Esophagus squamous epithelium (tissue), 5 donors: Measurements from ENCODE around the gene KCNB1. TPM values are rescaled to one million over a fixed set of nuclear protein-coding genes. Genes with fewer than 3 reads are reported as not detected.

Experiments used
- DNase-seq: peaks from one replicate; lab custom pipeline; 2025; lab: John Stamatoyannopoulos, UW
- H3K27ac ChIP-seq, 4 donors: fragments of 200-600 bp; sonication (generic); one replicate each; pipeline ENCODE4 v1.5.1; 2016 to 2019; ENCODE audit warnings: mild to moderate bottlenecking in 1 of 4
- H3K27me3 ChIP-seq, 4 donors: fragments of 200-600 bp; sonication (generic); 1 replicate in 3 of 4; 2 replicates in 1 of 4; pipeline versions ENCODE4 v1.5.1 to v1.6.0; 2017 to 2021; ENCODE audit warnings: antibody characterized with exemption in 1 of 4
- H3K36me3 ChIP-seq, 3 donors: fragments of 200-600 bp; sonication (generic); one replicate each; pipeline ENCODE4 v1.5.1; 2016 to 2019
- H3K4me1 ChIP-seq, 3 donors: fragments of 200-600 bp; sonication (generic); one replicate each; pipeline ENCODE4 v1.5.1; 2017 to 2019
- H3K4me3 ChIP-seq, 4 donors: fragments of 200-600 bp; sonication (generic); 1 replicate in 3 of 4; 2 replicates in 1 of 4; pipeline ENCODE4 v1.5.1; 2016 to 2019; ENCODE audit warnings: mild to moderate bottlenecking in 2 of 4, moderate library complexity in 1 of 4
- H3K9me3 ChIP-seq, 3 donors: fragments of 200-600 bp; sonication (generic); one replicate each; pipeline ENCODE4 v1.5.1; 2016 to 2019
- CTCF ChIP-seq, 6 experiments: fragments of 450-650 bp in 4 of 6; fragments of 200-600 bp in 2 of 6; sonication (generic) in 2 of 6; IDR thresholded peaks; one replicate each; pipeline ENCODE4 v1.5.1; 2016 to 2019; ENCODE audit warnings: antibody characterized with exemption in 6 of 6, mild to moderate bottlenecking in 4 of 6, moderate library complexity in 4 of 6
- POLR2A ChIP-seq, 4 donors: fragments of 450-650 bp; IDR thresholded peaks; one replicate each; pipeline ENCODE4 v1.6.1; 2017; ENCODE audit warnings: antibody characterized with exemption in 4 of 4, mild to moderate bottlenecking in 4 of 4, moderate library complexity in 3 of 4
- WGBS, 2 donors: methylation state at CpG; one replicate each; pipeline ENCODE4 v1.1.5; 2018; 5-methylcytosine and 5-hydroxymethylcytosine counted together
- intact Hi-C: fragments of 100-400 bp; cut with DNase I; formaldehyde crosslinking; loops from one replicate; pipeline ENCODE4 v1.15.0; 2022
- total RNA-seq, 4 donors: library from RNA; depleted of rRNA; stranded (reverse); fragments of >200 nt; gene quantifications; one replicate each; pipeline ENCODE4 v1.1.0, GENCODE V29; 2016
- donor health status: DM: yes; HTN: yes; CAD: no.

The KCNB1 gene
- total RNA-seq, 4 donors from 2014 or later, result 0.11 to 3.6 (median 1.1) TPM

DNA sequence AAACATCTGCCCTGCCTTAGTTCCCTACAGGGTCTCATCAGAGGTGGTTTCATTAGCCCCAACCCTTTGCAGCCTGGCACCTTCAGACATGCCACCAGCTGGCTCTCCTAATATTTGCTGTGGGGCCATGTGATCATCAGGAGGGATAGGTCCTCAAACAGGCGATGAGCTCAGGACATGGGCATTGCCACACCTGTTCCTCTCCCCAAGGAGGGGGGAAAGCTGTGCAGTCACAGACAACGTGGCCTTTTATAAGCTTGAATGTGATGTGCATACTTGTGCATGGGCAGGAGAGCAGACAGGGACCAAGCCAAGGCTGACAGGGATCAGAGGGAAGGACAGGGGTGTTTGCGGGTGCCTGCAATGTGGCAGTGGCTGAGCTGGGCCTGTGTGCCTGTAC lies 125.8 kb downstream of the KCNB1 start:
- H3K9me3 ChIP-seq, result no peaks in the 10 kb centered on the region
- 50 to 63% methylated on average over 3 of the region's 3 CpGs for WGBS, 2 donors
- no peaks in the 10 kb centered on the region for H3K4me1 ChIP-seq
- H3K27ac ChIP-seq, result no peak overlapping the region
- intact Hi-C loops, result no loop called here
- DNase-seq, result no peak
- no peak for TF ChIP-seq CTCF (IDR thresholded peaks at IDR 0.05)
- TF ChIP-seq POLR2A (IDR thresholded peaks at IDR 0.05), result no peak
- no peak overlapping the region for H3K4me3 ChIP-seq
- no peaks in the 10 kb centered on the region for H3K36me3 ChIP-seq
- H3K27me3 ChIP-seq, result peaks cover 0 to 22% (median 0%) of the 10 kb centered on the region in 4 donors

- H3K9me3 ChIP-seq, result no peaks in the 10 kb centered on the region
- no peaks in the 10 kb centered on the region for H3K36me3 ChIP-seq
- H3K4me1 ChIP-seq, result no peaks in the 10 kb centered on the region
- WGBS, 2 donors, result 82 to 93% methylated on average over 4 of the region's 4 CpGs
- intact Hi-C loops, result no loop called here
- peaks cover 0 to 23% (median 0%) of the 10 kb centered on the region in 4 donors for H3K27me3 ChIP-seq
- no peak overlapping the region for H3K27ac ChIP-seq
- TF ChIP-seq CTCF (IDR thresholded peaks at IDR 0.05) (no peak), POLR2A (IDR thresholded peaks at IDR 0.05) (no peak)
- DNase-seq, result no peak
- no peak overlapping the region for H3K4me3 ChIP-seq
Observed at GRCh38 chr20:49354673-49355072, 127.8 kb downstream of the KCNB1 start.

- Histone ChIP-seq H3K9me3 (no peaks in the 10 kb centered on the region), H3K27ac (peak overlapping the region in 1 of 4 donors; percentile 19), H3K4me3 (no peak overlapping the region), H3K27me3 (peaks cover 0 to 23% (median 0%) of the 10 kb centered on the region in 4 donors), H3K36me3 (no peaks in the 10 kb centered on the region), H3K4me1 (no peaks in the 10 kb centered on the region)
- no peak for DNase-seq
- 50 to 72% methylated on average over 3 to 4 of the region's 4 CpGs for WGBS, 2 donors
- TF ChIP-seq CTCF (IDR thresholded peaks at IDR 0.05) (no peak), POLR2A (IDR thresholded peaks at IDR 0.05) (no peak)
- intact Hi-C loops, result no loop called here
Observed at GRCh38 chr20:49353348-49353747, 129.1 kb downstream of the KCNB1 start.

DNA sequence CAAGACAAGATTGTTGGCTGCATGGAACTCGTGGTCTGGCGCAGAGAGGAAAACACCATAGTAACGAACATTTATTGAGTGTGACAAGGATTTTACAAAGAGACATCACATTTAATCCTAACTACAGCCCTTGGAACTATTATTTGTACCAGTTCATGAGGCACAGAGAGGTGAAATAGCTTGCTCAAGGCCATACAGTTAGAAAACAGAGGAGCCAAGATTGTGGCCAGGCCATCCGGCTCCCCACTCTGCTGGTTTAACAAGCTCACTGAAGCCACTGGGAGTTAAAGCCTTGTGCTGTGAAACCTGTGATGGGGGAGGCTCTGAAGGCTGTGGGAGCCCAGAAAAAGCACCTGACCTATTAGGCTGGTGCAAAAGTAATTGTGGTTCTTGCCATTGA lies 129.7 kb downstream of the KCNB1 start:
- TF ChIP-seq CTCF (IDR thresholded peaks at IDR 0.05) (no peak), POLR2A (IDR thresholded peaks at IDR 0.05) (no peak)

DNA sequence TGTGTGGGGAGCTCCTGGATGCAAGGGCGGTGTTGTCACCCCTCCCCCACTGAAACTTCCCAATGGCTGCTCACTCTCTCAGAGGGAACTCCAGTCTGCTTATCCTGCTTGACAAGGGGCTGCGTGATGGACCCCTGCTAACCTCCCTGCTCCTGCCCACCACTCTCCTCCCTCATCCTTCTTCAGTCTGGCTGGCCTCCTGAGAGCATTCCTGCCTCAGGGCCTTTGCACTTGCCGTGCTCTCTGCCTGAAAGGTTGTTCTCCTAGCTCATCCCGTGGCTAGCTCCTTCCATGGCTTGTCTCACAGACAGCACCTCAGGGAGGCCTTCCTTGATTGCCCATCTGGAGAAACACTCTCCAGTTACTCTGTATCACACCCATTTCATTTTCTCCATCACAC lies 130.7 kb downstream of the KCNB1 start:
- H3K9me3 ChIP-seq, result no peaks in the 10 kb centered on the region
- peak overlapping the region in 2 of 4 donors; percentile 19 to 42 for H3K27ac ChIP-seq
- DNase-seq, result no peak
- no peak for TF ChIP-seq CTCF (IDR thresholded peaks at IDR 0.05)
- TF ChIP-seq POLR2A (IDR thresholded peaks at IDR 0.05), result no peak
- H3K4me1 ChIP-seq, result no peaks in the 10 kb centered on the region
- H3K36me3 ChIP-seq, result no peaks in the 10 kb centered on the region
- H3K27me3 ChIP-seq, result peaks cover 0 to 23% (median 0%) of the 10 kb centered on the region in 4 donors
- 50 to 64% methylated on average over 3 to 4 of the region's 4 CpGs for WGBS, 2 donors
- no peak overlapping the region for H3K4me3 ChIP-seq
- intact Hi-C loops, result no loop called here

More for the DNA sequence above, 129.7 kb downstream of the KCNB1 start:
- Histone ChIP-seq H3K4me3 (no peak overlapping the region), H3K27me3 (peaks cover 0 to 23% (median 0%) of the 10 kb centered on the region in 4 donors), H3K9me3 (no peaks in the 10 kb centered on the region), H3K4me1 (no peaks in the 10 kb centered on the region), H3K27ac (peak overlapping the region in 2 of 4 donors; percentile 14 to 19), H3K36me3 (no peaks in the 10 kb centered on the region)
- intact Hi-C loops, result no loop called here
- 41 to 45% methylated on average over 4 of the region's 4 CpGs for WGBS, 2 donors
- DNase-seq, result no peak
